PC-3 (cell line): Measurements from ENCODE around the gene CACNA1S. TPM values are rescaled to one million over a fixed set of nuclear protein-coding genes. Genes with fewer than 3 reads are reported as not detected.

ENCODE experiments used
- ATAC-seq: fragments of 200-7000 bp; cut with Tn5 transposase; 2 replicates; pipeline ENCODE4 v1.9.1; 2020; ENCODE audit warnings: mild to moderate bottlenecking, moderate library complexity
- BruUV-seq: library from RNA; stranded (reverse); fragments of 400-500 nt; replicated peaks from 2 replicates; lab custom pipeline; 2021; lab: Mats Ljungman, UMichigan
- CTCF ChIA-PET: fragments of 300-600 bp; sonication (Branson Sonifier 250); formaldehyde crosslinking; loops from one replicate; lab custom pipeline; 2022; ENCODE audit warnings: antibody characterized with exemption; lab: Charles Lee
- POLR2A ChIA-PET: fragments of 300-600 bp; sonication (Branson Sonifier 250); formaldehyde crosslinking; loops from one replicate; lab custom pipeline; 2022; ENCODE audit warnings: antibody characterized with exemption; ENCODE audit not compliant: unreplicated experiment; lab: Charles Lee
- DNase-seq: peaks from one replicate; pipeline ENCODE4 v3.0.0-alpha.2; 2015
- H2AFZ ChIP-seq: fragments of 300-600 bp; sonication (generic); 2 replicates; pipeline ENCODE4 v1.6.0; 2016; ENCODE audit warnings: antibody characterized with exemption, low read length
- H3F3A ChIP-seq: fragments of 300-600 bp; sonication (generic); one replicate; pipeline ENCODE4 v1.6.0; 2017; ENCODE audit warnings: antibody characterized with exemption, low read length, control low read depth, mild to moderate bottlenecking; ENCODE audit not compliant: unreplicated experiment
- H3K27ac ChIP-seq: fragments of 300-600 bp; sonication (generic); 2 replicates; pipeline ENCODE4 v1.5.1; 2016; ENCODE audit warnings: mild to moderate bottlenecking, low read length
- H3K27me3 ChIP-seq: fragments of 300-600 bp; sonication (generic); 2 replicates; pipeline ENCODE4 v1.6.1; 2016; ENCODE audit warnings: low read length, mixed read lengths
- H3K36me3 ChIP-seq: fragments of 300-600 bp; sonication (generic); 2 replicates; pipeline ENCODE4 v1.6.1; 2016; ENCODE audit warnings: low read depth, mixed run types, low read length, mixed read lengths
- H3K4me1 ChIP-seq: fragments of 300-600 bp; sonication (generic); 2 replicates; pipeline ENCODE4 v1.5.1; 2016; ENCODE audit warnings: low read length; ENCODE audit not compliant: insufficient read depth
- H3K4me2 ChIP-seq: fragments of 300-600 bp; sonication (generic); 2 replicates; pipeline ENCODE4 v1.6.0; 2016; ENCODE audit warnings: low read length
- H3K4me3 ChIP-seq: fragments of 300-600 bp; sonication (generic); 2 replicates; pipeline ENCODE4 v1.5.1; 2016; ENCODE audit warnings: mild to moderate bottlenecking, low read length, mixed read lengths
- H3K79me2 ChIP-seq: fragments of 300-600 bp; sonication (generic); 2 replicates; pipeline ENCODE4 v1.6.1; 2017; ENCODE audit warnings: low read length, mixed read lengths
- H3K9ac ChIP-seq: fragments of 300-600 bp; sonication (generic); 2 replicates; pipeline ENCODE4 v1.6.0; 2016; ENCODE audit warnings: mild to moderate bottlenecking, low read length
- H3K9me2 ChIP-seq: fragments of 300-600 bp; sonication (generic); replicated peaks from 2 replicates; pipeline ENCODE4 v1.6.1; 2016; ENCODE audit warnings: mixed run types, low read length, mixed read lengths
- H3K9me3 ChIP-seq: fragments of 300-600 bp; sonication (generic); 2 replicates; pipeline ENCODE4 v1.6.1; 2016; ENCODE audit warnings: low read length, mixed read lengths
- H4K20me1 ChIP-seq: fragments of 300-600 bp; sonication (generic); 2 replicates; pipeline ENCODE4 v1.6.1; 2016; ENCODE audit warnings: low read length, mixed read lengths
- CTCF ChIP-seq: fragments of 300-600 bp; sonication (generic); conservative IDR thresholded peaks from 2 replicates; pipeline ENCODE4 v1.5.1; 2017; ENCODE audit warnings: antibody characterized with exemption, low read depth, mild to moderate bottlenecking, low read length
- EZH2 ChIP-seq: fragments of 300-600 bp; sonication (generic); IDR thresholded peaks from one replicate; pipeline ENCODE4 v1.6.1; 2017; ENCODE audit warnings: antibody characterized with exemption, mild to moderate bottlenecking, low read length; ENCODE audit not compliant: unreplicated experiment
- EZH2phosphoT487 ChIP-seq: fragments of 300-600 bp; sonication (generic); IDR thresholded peaks from 2 replicates; pipeline ENCODE4 v1.6.1; 2018; ENCODE audit warnings: mild to moderate bottlenecking, antibody characterized with exemption, low read length, borderline replicate concordance
- intact Hi-C: fragments of 100-400 bp; cut with micrococcal nuclease; formaldehyde crosslinking; loops from 2 replicates; pipeline ENCODE4 v1.9.0; 2023
- total RNA-seq: library from RNA; depleted of rRNA; stranded (reverse); fragments of >200 nt; gene quantifications from 2 replicates; pipeline ENCODE4 v1.2.3, GENCODE V29; 2014

Gene CACNA1S
- total RNA-seq, 1 experiment from 2014 or later, result not detected

GRCh38 chr1:201147396-201148015 is 35.3 kb upstream of the CACNA1S start:
- no peak overlapping the region for H3K4me2 ChIP-seq
- H3F3A ChIP-seq, result no peaks in the 10 kb centered on the region
- H3K9me2 ChIP-seq, result no peaks in the 10 kb centered on the region
- no peak overlapping the region for H3K27ac ChIP-seq
- H2AFZ ChIP-seq, result no peak overlapping the region
- TF ChIP-seq EZH2phosphoT487, result no peak
- no peak for TF ChIP-seq CTCF
- TF ChIP-seq EZH2, result no peak
- peaks cover 91% of the 10 kb centered on the region for H3K36me3 ChIP-seq
- H3K9me3 ChIP-seq, result no peaks in the 10 kb centered on the region
- ATAC-seq, result no peak
- ChIA-PET POLR2A (no interaction called here), CTCF (no interaction called here)
- H4K20me1 ChIP-seq, result no peaks in the 10 kb centered on the region
- BruUV-seq, result no TSS peak
- peaks cover 3% of the 10 kb centered on the region; the same call in 1 of the 2 replicates for H3K4me1 ChIP-seq
- no peak overlapping the region for H3K9ac ChIP-seq
- H3K4me3 ChIP-seq, result no peak overlapping the region
- H3K79me2 ChIP-seq, result peaks cover 8% of the 10 kb centered on the region
- intact Hi-C loops, result no loop called here
- no peak for DNase-seq
- no peaks in the 10 kb centered on the region for H3K27me3 ChIP-seq

DNA sequence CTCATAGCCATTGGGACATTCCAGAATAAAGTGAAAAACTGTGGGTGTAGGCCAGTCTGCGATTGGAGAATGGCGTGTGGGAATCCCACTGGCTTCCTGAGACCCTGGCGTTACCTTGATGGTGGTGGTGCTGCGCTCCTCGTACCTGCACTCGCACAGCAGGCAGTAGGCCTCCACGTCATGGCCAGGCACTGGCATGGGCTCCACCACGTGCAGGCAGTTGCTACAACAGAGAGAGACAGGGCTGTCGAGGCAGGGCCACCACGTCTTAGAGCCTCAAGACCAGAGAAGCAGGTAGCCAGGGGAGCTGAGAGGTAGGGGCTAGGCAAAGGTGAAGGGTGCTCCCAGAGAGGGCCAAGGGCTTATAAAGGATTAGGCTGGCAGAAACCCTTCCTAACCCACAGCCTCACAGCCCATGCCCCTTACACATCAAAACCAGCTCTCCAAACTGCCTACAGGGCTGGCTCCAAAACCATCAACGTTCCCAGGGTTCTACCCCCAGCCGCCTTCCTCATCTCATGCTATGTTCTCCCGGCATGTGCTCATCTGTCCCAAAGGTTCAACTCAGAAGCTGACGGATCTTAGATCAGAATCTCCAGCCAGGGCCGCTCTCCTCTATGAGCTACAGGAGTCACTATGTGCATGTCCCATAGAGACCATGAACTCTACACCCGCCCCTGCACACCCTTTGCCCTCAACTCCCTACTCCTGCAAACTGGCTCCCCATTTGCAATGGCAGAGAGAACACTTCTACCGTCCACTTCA is 34.6 kb upstream of the CACNA1S start:
- ChIA-PET CTCF (no interaction called here), POLR2A (no interaction called here)
- Histone ChIP-seq H3K79me2 (peaks cover under 1% of the 10 kb centered on the region; the same call in 1 of the 2 replicates), H3K27ac (no peak overlapping the region), H3K4me3 (no peak overlapping the region), H2AFZ (no peak overlapping the region), H3K4me1 (no peaks in the 10 kb centered on the region), H3K27me3 (no peaks in the 10 kb centered on the region), H3K4me2 (no peak overlapping the region), H3F3A (no peaks in the 10 kb centered on the region), H4K20me1 (no peaks in the 10 kb centered on the region), H3K9me2 (no peaks in the 10 kb centered on the region), H3K36me3 (peaks cover 96% of the 10 kb centered on the region), H3K9ac (no peak overlapping the region), H3K9me3 (no peaks in the 10 kb centered on the region)
- DNase-seq, result no peak
- no peak for ATAC-seq
- no TSS peak for BruUV-seq
- intact Hi-C loops, result no loop called here
- no peak for TF ChIP-seq EZH2phosphoT487
- no peak for TF ChIP-seq EZH2
- no peak for TF ChIP-seq CTCF

DNA sequence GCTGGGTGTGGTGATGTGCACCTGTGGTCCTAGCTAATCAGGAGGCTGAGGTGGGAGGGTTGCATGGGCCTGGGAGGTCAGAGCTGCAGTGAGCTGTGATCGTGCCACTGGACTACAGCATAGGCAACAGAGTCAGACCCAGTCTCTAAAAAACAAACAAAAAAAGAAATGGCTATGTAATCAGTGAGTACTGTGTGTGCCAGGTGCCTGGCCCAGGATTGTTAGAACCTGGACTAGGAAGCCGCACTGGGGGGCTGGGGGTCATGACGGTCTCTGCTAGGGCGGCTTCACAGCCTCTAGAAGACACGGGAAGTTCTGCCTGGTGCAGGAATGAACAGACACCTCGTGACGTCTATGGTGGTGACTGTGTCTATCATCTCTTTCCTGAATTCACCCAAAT is 33.6 kb upstream of the CACNA1S start:
- Histone ChIP-seq H4K20me1 (no peaks in the 10 kb centered on the region), H2AFZ (no peak overlapping the region), H3K4me3 (no peak overlapping the region), H3K79me2 (no peaks in the 10 kb centered on the region), H3K4me2 (no peak overlapping the region), H3K9ac (no peak overlapping the region), H3F3A (no peaks in the 10 kb centered on the region), H3K9me2 (no peaks in the 10 kb centered on the region), H3K27me3 (no peaks in the 10 kb centered on the region), H3K27ac (no peak overlapping the region), H3K4me1 (no peaks in the 10 kb centered on the region), H3K36me3 (peaks cover 95% of the 10 kb centered on the region), H3K9me3 (no peaks in the 10 kb centered on the region)
- no TSS peak for BruUV-seq
- DNase-seq (no peak), ATAC-seq (no peak)
- no peak for TF ChIP-seq CTCF
- no peak for TF ChIP-seq EZH2
- no peak for TF ChIP-seq EZH2phosphoT487
- CTCF ChIA-PET, result interaction anchor here (0.6 kb wide), 1 partner anchor 9 kb away, joined by 8 read pairs; the partner anchor contains the start of gene TMEM9
- POLR2A ChIA-PET, result no interaction called here
- intact Hi-C loops, result no loop called here
